Calu3 (cell line): Measurements from ENCODE around the gene TBC1D1. TPM values are rescaled to one million over a fixed set of nuclear protein-coding genes. Genes with fewer than 3 reads are reported as not detected.

Experiments used
- BruUV-seq: library from RNA; stranded (reverse); fragments of 400-500 nt; replicated peaks from 2 replicates; lab custom pipeline; 2021; lab: Mats Ljungman, UMichigan
- CTCF ChIA-PET: fragments of 300-600 bp; sonication (Branson Sonifier 250); formaldehyde crosslinking; loops from one replicate; lab custom pipeline; 2022; ENCODE audit warnings: antibody characterized with exemption; lab: Charles Lee
- DNase-seq: peaks from one replicate; pipeline ENCODE4 v3.0.0; 2022
- H3K27ac Mint-ChIP-seq: one replicate; pipeline ENCODE4 v1.8.0; 2022; ENCODE audit warnings: mixed read lengths; ENCODE audit not compliant: unreplicated experiment
- H3K27me3 Mint-ChIP-seq: one replicate; pipeline ENCODE4 v1.8.0; 2022; ENCODE audit warnings: mixed read lengths; ENCODE audit not compliant: unreplicated experiment
- H3K36me3 Mint-ChIP-seq: one replicate; pipeline ENCODE4 v1.8.0; 2022; ENCODE audit warnings: mild to moderate bottlenecking, moderate library complexity, mixed read lengths; ENCODE audit not compliant: insufficient read depth, unreplicated experiment
- H3K4me1 Mint-ChIP-seq: one replicate; pipeline ENCODE4 v1.8.0; 2022; ENCODE audit warnings: mild to moderate bottlenecking, low read depth, mixed read lengths; ENCODE audit not compliant: unreplicated experiment
- H3K4me3 Mint-ChIP-seq: one replicate; pipeline ENCODE4 v1.8.0; 2022; ENCODE audit warnings: mild to moderate bottlenecking, low read depth, moderate library complexity, mixed read lengths; ENCODE audit not compliant: unreplicated experiment
- H3K9me3 Mint-ChIP-seq: one replicate; pipeline ENCODE4 v1.8.0; 2022; ENCODE audit warnings: low read depth, mixed read lengths; ENCODE audit not compliant: unreplicated experiment
- intact Hi-C: fragments of 100-400 bp; cut with micrococcal nuclease; formaldehyde crosslinking; loops from one replicate; pipeline ENCODE4 v1.10.0; 2022; ENCODE audit not compliant: unreplicated experiment
- total RNA-seq: library from RNA; stranded (reverse); gene quantifications from 2 replicates; pipeline ENCODE4 v1.2.3, GENCODE V29; 2022
- TF ChIP-seq, protein P1 (sequence below): fragments of 200-600 bp; IDR thresholded peaks from one replicate; pipeline ENCODE4 v1.8.0; 2022; ENCODE audit warnings: antibody characterized with exemption; ENCODE audit not compliant: unreplicated experiment

TBC1D1 gene
- total RNA-seq, 1 experiment from 2014 or later, result 39.8 TPM

DNA sequence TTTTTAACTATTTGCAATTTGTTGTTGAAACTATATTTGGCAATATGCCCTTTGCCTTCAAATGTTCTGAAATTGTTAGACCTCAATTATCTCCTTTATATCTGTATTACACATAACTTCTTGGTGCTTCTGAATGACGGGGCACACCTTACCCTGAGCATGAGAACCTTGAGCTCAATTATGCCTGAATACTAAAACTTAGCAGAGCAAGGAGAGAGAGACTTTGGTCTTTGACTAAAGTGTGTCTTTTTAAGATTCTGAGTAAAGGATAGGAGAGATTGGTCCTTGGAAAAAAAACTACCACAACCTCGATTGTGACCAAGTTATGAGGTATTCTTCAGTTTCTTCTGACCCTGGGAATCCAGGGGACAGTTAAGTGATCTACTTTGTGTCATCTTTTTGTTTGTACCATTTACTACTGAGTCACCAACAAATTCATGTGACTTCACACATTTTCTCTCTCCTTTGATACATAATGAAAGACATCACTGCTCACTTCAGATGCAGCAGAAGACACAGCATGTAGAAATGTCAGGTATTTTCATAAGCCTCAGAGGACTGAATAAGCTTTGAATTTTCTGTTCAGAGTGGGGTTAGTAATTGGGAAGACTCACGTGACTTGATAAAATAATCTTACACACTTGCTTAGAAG, 120.8 kb downstream of the TBC1D1 start:
- BruUV-seq, result no TSS peak
- intact Hi-C loops, result no loop called here

DNA sequence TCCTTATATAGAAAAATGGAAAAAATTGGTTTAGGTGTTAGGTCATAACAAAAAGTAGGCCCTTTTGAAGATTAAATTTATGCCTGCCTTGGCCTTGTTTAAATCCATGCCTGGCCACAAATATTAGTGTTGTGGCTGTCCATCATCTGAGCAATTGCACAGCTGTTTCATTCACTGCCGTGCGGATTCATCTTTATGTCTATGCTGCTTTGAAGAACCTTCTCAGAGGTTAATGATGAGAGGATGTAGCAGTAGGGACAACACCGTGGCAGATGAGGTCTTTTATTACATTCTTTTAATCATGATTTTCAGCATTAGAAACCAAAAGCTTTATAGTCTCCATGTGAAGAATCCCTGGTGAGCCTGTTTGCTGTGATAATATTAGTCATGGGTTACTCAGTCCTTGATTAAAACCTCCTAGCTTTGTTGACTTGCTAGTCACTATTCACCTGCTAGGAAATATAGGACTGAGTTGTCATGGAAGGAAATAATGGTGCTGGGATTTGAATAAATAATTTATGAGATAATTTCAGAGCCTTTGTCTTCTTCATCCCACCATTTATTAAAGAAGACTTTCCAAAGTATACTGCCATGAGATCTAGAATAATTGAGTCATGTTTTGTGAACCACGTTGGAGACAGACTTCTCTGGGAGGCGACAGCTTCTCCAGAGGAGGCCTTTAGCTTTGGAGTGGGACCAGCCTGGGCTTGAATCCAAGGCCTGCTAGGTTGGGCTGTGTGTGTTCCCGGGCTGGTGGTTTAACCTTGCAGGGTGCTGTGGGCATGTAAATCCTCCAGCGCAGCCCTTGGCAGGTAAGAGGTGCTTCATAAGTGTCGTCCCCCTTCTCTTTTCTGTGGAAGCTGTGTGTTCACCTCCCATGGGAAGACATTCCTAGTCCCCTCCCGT, 122.8 kb downstream of the TBC1D1 start:
- Mint-ChIP-seq H3K27ac (no peak overlapping the region), H3K36me3 (no peaks in the 10 kb centered on the region), H3K27me3 (no peaks in the 10 kb centered on the region), H3K9me3 (no peaks in the 10 kb centered on the region), H3K4me1 (no peaks in the 10 kb centered on the region), H3K4me3 (no peak overlapping the region)
- intact Hi-C loops, result no loop called here
- TF ChIP-seq, protein P1, sequence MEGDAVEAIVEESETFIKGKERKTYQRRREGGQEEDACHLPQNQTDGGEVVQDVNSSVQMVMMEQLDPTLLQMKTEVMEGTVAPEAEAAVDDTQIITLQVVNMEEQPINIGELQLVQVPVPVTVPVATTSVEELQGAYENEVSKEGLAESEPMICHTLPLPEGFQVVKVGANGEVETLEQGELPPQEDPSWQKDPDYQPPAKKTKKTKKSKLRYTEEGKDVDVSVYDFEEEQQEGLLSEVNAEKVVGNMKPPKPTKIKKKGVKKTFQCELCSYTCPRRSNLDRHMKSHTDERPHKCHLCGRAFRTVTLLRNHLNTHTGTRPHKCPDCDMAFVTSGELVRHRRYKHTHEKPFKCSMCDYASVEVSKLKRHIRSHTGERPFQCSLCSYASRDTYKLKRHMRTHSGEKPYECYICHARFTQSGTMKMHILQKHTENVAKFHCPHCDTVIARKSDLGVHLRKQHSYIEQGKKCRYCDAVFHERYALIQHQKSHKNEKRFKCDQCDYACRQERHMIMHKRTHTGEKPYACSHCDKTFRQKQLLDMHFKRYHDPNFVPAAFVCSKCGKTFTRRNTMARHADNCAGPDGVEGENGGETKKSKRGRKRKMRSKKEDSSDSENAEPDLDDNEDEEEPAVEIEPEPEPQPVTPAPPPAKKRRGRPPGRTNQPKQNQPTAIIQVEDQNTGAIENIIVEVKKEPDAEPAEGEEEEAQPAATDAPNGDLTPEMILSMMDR, result no peak
- BruUV-seq, result no TSS peak
- DNase-seq, result no peak
- CTCF ChIA-PET, result no interaction called here

More for the DNA sequence above, 120.8 kb downstream of the TBC1D1 start:
- H3K4me3 Mint-ChIP-seq, result no peak overlapping the region
- no peaks in the 10 kb centered on the region for H3K36me3 Mint-ChIP-seq
- DNase-seq, result no peak
- TF ChIP-seq, protein P1, result no peak
- no peak overlapping the region for H3K27ac Mint-ChIP-seq
- CTCF ChIA-PET, result no interaction called here
- no peaks in the 10 kb centered on the region for H3K27me3 Mint-ChIP-seq
- H3K4me1 Mint-ChIP-seq, result no peaks in the 10 kb centered on the region
- no peaks in the 10 kb centered on the region for H3K9me3 Mint-ChIP-seq

DNA sequence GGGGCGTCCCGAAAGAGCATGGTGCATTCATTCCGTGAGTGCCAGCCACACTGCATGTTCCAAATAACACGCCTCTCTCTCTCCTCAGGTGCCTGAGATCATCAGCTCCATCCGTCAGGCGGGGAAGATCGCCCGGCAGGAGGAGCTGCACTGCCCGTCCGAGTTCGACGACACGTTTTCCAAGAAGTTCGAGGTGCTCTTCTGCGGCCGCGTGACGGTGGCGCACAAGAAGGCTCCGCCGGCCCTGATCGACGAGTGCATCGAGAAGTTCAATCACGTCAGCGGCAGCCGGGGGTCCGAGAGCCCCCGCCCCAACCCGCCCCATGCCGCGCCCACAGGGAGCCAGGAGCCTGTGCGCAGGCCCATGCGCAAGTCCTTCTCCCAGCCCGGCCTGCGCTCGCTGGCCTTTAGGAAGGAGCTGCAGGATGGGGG, 123.6 kb downstream of the TBC1D1 start:
- H3K4me1 Mint-ChIP-seq, result no peaks in the 10 kb centered on the region
- TF ChIP-seq, protein P1, result no peak
- H3K27ac Mint-ChIP-seq, result no peak overlapping the region
- CTCF ChIA-PET, result no interaction called here
- no peak for DNase-seq
- intact Hi-C loops, result no loop called here
- H3K27me3 Mint-ChIP-seq, result no peaks in the 10 kb centered on the region
- no TSS peak for BruUV-seq
- no peaks in the 10 kb centered on the region for H3K36me3 Mint-ChIP-seq
- H3K9me3 Mint-ChIP-seq, result no peaks in the 10 kb centered on the region
- H3K4me3 Mint-ChIP-seq, result no peak overlapping the region

DNA sequence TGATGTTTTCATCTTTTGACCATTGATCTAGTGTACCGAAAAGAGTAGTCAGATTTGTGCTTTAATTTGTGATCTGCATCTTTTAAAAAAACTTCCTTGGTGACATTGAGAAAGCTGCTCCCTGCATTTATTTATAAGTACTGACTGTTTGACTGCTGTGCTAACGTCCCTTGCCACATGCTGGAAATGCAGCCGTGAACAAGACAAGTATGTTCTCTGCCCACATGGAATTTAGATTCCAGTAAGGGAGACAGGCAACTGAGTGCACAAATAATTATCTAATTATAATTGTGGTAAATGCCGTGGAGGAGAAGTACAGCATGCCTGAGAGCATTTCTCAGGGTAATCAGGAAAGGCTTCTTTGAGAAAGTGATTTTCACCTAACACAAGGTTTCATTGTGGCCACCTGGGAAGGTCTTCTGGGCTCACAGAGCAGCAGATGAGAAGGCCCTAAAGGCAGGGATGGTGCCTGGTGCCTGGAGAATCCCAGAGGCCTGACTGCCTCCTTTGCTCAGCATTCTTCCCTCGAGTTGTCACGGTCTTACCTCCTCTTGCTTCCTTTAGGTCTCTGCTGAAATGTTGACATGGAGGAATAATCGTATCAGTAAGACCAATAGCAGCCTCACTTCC, 125.1 kb downstream of the TBC1D1 start:
- Mint-ChIP-seq H3K27me3 (no peaks in the 10 kb centered on the region), H3K4me3 (no peak overlapping the region), H3K9me3 (no peaks in the 10 kb centered on the region), H3K36me3 (no peaks in the 10 kb centered on the region), H3K27ac (no peak overlapping the region), H3K4me1 (no peaks in the 10 kb centered on the region)
- TF ChIP-seq, protein P1, result no peak
- DNase-seq, result no peak
- CTCF ChIA-PET, result no interaction called here
- intact Hi-C loops, result loop anchor here (5.0 kb wide), 1 partner anchor 434 kb away; no protein-coding TSS in a partner anchor
- no TSS peak for BruUV-seq
